ENCODE measurements around the gene SPINK4.

SPINK4 gene

GRCh38 chr9:33254211-33254610 is 14.2 kb downstream of the SPINK4 start:
- no peaks in the 10 kb centered on the region for H3K9me3 ChIP-seq (ENCODE audit: low read length)
- peaks cover 56% of the 10 kb centered on the region for H3K36me3 ChIP-seq (ENCODE audit: insufficient read depth, low read length)
- no peak overlapping the region for H2AFZ ChIP-seq (ENCODE audit: low read depth, low read length)
- H3K27me3 ChIP-seq (ENCODE audit: insufficient read depth, low read length): no peaks in the 10 kb centered on the region
- H3K4me3 ChIP-seq (ENCODE audit: low read length): no peak overlapping the region
- H3K4me1 ChIP-seq (ENCODE audit: insufficient read depth, low read length): no peaks in the 10 kb centered on the region

GRCh38 chr9:33255014-33255413 is 15.0 kb downstream of the SPINK4 start:
- Histone ChIP-seq H3K36me3 (ENCODE audit: insufficient read depth, low read length) (peaks cover 60% of the 10 kb centered on the region), H2AFZ (ENCODE audit: low read depth, low read length) (no peak overlapping the region), H3K4me1 (ENCODE audit: insufficient read depth, low read length) (no peaks in the 10 kb centered on the region), H3K9me3 (ENCODE audit: low read length) (no peaks in the 10 kb centered on the region), H3K27me3 (ENCODE audit: insufficient read depth, low read length) (no peaks in the 10 kb centered on the region), H3K4me3 (ENCODE audit: low read length) (no peak overlapping the region)

- Histone ChIP-seq H3K9me3 (ENCODE audit: low read length) (no peaks in the 10 kb centered on the region), H3K36me3 (ENCODE audit: insufficient read depth, low read length) (peaks cover 64% of the 10 kb centered on the region), H3K4me3 (ENCODE audit: low read length) (no peak overlapping the region), H2AFZ (ENCODE audit: low read depth, low read length) (no peak overlapping the region), H3K4me1 (ENCODE audit: insufficient read depth, low read length) (no peaks in the 10 kb centered on the region), H3K27me3 (ENCODE audit: insufficient read depth, low read length) (no peaks in the 10 kb centered on the region)
Measured at GRCh38 chr9:33255471-33255870, 15.5 kb downstream of the SPINK4 start.

- Histone ChIP-seq H3K36me3 (ENCODE audit: insufficient read depth, low read length) (peaks cover 71% of the 10 kb centered on the region), H3K27me3 (ENCODE audit: insufficient read depth, low read length) (no peaks in the 10 kb centered on the region), H3K4me3 (ENCODE audit: low read length) (no peak overlapping the region), H2AFZ (ENCODE audit: low read depth, low read length) (no peak overlapping the region), H3K4me1 (ENCODE audit: insufficient read depth, low read length) (no peaks in the 10 kb centered on the region), H3K9me3 (ENCODE audit: low read length) (no peaks in the 10 kb centered on the region)
Measured at GRCh38 chr9:33256236-33256635, 16.3 kb downstream of the SPINK4 start.

- no peak overlapping the region for H3K4me3 ChIP-seq (ENCODE audit: low read length)
Measured at GRCh38 chr9:33257276-33257675, 17.3 kb downstream of the SPINK4 start.

GRCh38 chr9:33260372-33260771 is 20.4 kb downstream of the SPINK4 start:
- H3K36me3 ChIP-seq (ENCODE audit: insufficient read depth, low read length): peaks cover 56% of the 10 kb centered on the region
- H3K4me1 ChIP-seq (ENCODE audit: insufficient read depth, low read length): peaks cover 2% of the 10 kb centered on the region
- H3K9me3 ChIP-seq (ENCODE audit: low read length): no peaks in the 10 kb centered on the region
- no peak overlapping the region for H3K4me3 ChIP-seq (ENCODE audit: low read length)
- no peak overlapping the region for H2AFZ ChIP-seq (ENCODE audit: low read depth, low read length)
- H3K27me3 ChIP-seq (ENCODE audit: insufficient read depth, low read length): no peaks in the 10 kb centered on the region

More at GRCh38 chr9:33257276-33257675, 17.3 kb downstream of the SPINK4 start:
- H3K27me3 ChIP-seq (ENCODE audit: insufficient read depth, low read length): no peaks in the 10 kb centered on the region
- no peaks in the 10 kb centered on the region for H3K9me3 ChIP-seq (ENCODE audit: low read length)
- H3K36me3 ChIP-seq (ENCODE audit: insufficient read depth, low read length): peaks cover 80% of the 10 kb centered on the region
- no peaks in the 10 kb centered on the region for H3K4me1 ChIP-seq (ENCODE audit: insufficient read depth, low read length)
- no peak overlapping the region for H2AFZ ChIP-seq (ENCODE audit: low read depth, low read length)

DNA sequence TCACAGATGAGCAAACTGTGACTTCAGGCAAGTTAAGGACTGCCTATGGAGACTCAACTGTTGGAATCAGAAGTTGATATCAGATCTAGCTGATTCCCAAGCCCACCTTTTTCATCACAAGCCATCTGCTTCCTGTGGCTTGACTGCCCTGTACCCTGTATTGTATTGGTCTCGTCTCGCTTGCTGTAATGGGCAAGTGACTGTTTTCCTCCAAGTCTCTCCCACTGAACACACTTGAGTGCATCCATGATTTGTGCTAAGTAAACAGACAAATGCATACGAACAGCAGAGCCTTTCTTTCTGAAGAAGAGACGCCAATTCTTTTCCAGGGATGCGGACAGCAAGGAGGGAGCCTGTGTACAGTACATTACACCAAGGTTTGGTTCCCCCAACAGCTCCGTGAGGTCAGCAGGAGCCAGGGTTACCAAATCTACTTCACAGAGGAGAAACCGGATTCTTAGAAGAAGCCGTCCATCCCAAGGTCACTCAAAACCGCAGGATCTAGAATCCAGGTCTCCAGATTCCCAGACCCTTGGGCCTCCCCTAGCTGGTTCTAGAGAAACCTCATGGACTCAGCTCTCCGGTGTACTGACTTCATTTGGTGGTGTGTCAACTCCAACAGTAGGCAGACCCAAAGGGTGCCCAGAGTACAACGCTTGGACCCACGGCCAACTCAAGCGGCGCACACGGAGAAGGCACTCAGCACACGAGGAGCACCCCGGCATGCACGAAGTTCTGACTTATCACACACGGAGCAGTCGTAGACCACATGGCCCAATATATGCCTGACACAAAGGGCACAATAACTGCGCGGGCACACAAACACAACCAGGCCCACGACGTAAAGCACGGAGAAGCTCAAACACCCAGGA is 23.4 kb downstream of the SPINK4 start:
- Histone ChIP-seq H2AFZ (ENCODE audit: low read depth, low read length) (peak overlapping the region; percentile 88), H3K4me1 (ENCODE audit: insufficient read depth, low read length) (peaks cover 7% of the 10 kb centered on the region), H3K4me3 (ENCODE audit: low read length) (peak overlapping the region; percentile 74), H3K27me3 (ENCODE audit: insufficient read depth, low read length) (no peaks in the 10 kb centered on the region), H3K9me3 (ENCODE audit: low read length) (no peaks in the 10 kb centered on the region), H3K36me3 (ENCODE audit: insufficient read depth, low read length) (peaks cover 53% of the 10 kb centered on the region)

- Histone ChIP-seq H3K36me3 (ENCODE audit: insufficient read depth, low read length) (peaks cover 51% of the 10 kb centered on the region), H3K4me3 (ENCODE audit: low read length) (peak overlapping the region; percentile 74), H3K4me1 (ENCODE audit: insufficient read depth, low read length) (peaks cover 7% of the 10 kb centered on the region), H3K9me3 (ENCODE audit: low read length) (no peaks in the 10 kb centered on the region), H3K27me3 (ENCODE audit: insufficient read depth, low read length) (no peaks in the 10 kb centered on the region), H2AFZ (ENCODE audit: low read depth, low read length) (peak overlapping the region; percentile 88)
Measured at GRCh38 chr9:33264003-33264472, 24.1 kb downstream of the SPINK4 start.

- Histone ChIP-seq H3K4me1 (ENCODE audit: insufficient read depth, low read length) (peaks cover 7% of the 10 kb centered on the region), H3K9me3 (ENCODE audit: low read length) (no peaks in the 10 kb centered on the region), H3K4me3 (ENCODE audit: low read length) (peak within 1 kb of the TSS; percentile 74), H2AFZ (ENCODE audit: low read depth, low read length) (peak within 1 kb of the TSS; percentile 88), H3K36me3 (ENCODE audit: insufficient read depth, low read length) (peaks cover 50% of the 10 kb centered on the region), H3K27me3 (ENCODE audit: insufficient read depth, low read length) (no peaks in the 10 kb centered on the region)
Measured at GRCh38 chr9:33264473-33265177, 24.7 kb downstream of the SPINK4 start, which contains the start of the genes BAG1 and CHMP5. TSS of gene BAG1 (minus strand) at chr9:33264708. TSS of gene CHMP5 (plus strand) at chr9:33265049. CDS start at chr9:33265079, 30 bp downstream.

DNA sequence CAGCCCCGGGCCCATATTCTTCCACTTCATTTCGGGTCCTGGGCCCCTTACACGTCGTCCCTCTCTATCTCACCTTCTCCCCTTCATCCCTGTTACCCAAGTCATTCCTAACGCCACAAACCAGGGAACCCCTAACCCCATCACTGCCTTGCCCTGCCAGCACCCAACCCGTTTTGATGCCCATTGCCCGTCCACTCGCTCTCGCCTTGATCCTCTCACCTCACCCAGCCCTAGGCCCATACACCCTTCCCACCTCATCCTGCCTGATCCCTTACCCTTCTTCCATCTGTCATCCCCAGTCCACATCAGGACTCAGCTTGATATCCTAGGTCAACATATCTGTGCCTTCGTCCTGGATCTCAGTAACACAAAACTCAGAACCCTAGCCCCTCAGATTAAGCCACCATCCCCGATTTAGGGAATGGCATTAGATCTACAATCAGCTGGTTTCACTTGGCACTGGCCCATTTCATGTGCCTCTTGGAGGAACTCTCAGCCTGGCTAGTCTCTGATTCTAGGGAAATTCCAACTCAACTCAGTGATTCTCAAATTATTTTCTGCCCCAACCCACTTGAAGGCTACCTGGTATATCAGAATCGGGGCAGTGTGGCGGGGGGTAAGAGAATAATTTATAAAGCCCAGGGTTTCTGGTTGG is 25.4 kb downstream of the SPINK4 start:
- Histone ChIP-seq H3K4me1 (ENCODE audit: insufficient read depth, low read length) (peaks cover 7% of the 10 kb centered on the region), H3K4me3 (ENCODE audit: low read length) (peak overlapping the region; percentile 74), H2AFZ (ENCODE audit: low read depth, low read length) (no peak overlapping the region), H3K9me3 (ENCODE audit: low read length) (no peaks in the 10 kb centered on the region), H3K27me3 (ENCODE audit: insufficient read depth, low read length) (no peaks in the 10 kb centered on the region), H3K36me3 (ENCODE audit: insufficient read depth, low read length) (peaks cover 50% of the 10 kb centered on the region)

DNA sequence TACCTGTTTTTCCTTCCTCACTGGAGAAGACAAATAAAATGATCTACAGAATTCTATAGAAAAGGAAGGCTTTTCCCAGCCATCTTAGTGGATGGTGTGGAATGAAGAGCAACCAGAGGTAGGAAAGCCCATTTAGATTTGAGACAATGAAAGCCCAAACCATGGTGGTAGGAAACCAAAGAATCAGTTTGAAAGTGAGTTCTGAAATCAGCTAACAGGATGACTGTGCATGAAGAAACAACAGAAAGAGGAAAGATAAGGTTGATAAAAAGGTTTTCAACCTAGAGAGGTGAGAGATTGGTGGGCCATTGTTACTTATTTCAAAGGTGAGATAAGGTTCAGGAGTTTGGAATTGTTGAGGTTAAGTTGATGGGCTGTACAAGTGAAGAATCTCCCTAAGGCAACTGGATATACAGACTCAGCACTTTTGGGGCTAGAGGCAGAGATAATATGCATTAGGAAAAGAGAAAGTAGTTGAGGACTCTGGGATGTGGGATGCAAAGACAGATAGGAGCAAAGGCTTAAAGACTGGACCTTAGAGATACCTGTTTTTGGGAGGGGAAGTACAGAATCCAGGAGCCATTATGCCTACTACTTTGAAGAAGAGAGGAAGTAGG is 27.3 kb downstream of the SPINK4 start:
- H3K36me3 ChIP-seq (ENCODE audit: insufficient read depth, low read length): peaks cover 49% of the 10 kb centered on the region
- peaks cover 7% of the 10 kb centered on the region for H3K4me1 ChIP-seq (ENCODE audit: insufficient read depth, low read length)
- H3K9me3 ChIP-seq (ENCODE audit: low read length): no peaks in the 10 kb centered on the region
- no peak overlapping the region for H2AFZ ChIP-seq (ENCODE audit: low read depth, low read length)
- no peak overlapping the region for H3K4me3 ChIP-seq (ENCODE audit: low read length)
- H3K27me3 ChIP-seq (ENCODE audit: insufficient read depth, low read length): no peaks in the 10 kb centered on the region

DNA sequence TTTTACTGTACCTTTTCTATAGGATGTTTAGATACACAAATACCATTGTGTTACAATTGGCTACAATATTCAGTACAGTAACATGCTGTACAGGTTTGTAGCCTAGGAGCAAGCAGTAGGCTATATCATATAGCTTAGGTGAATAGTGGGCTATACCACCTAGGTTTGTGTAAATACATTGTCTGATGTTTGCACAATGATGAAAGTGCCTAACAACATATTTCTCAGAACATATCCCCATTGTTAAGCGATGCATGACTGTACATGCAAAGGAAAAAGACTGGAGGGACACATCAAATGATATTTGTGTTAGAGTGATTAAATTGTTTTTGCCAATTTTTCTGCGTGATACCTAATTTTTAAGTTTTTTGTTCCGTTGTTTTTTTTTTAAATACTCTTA is 30.2 kb downstream of the SPINK4 start:
- H2AFZ ChIP-seq (ENCODE audit: low read depth, low read length): no peak overlapping the region
- H3K4me3 ChIP-seq (ENCODE audit: low read length): no peak overlapping the region
- no peaks in the 10 kb centered on the region for H3K9me3 ChIP-seq (ENCODE audit: low read length)
- H3K4me1 ChIP-seq (ENCODE audit: insufficient read depth, low read length): peaks cover 7% of the 10 kb centered on the region
- H3K27me3 ChIP-seq (ENCODE audit: insufficient read depth, low read length): no peaks in the 10 kb centered on the region
- peaks cover 67% of the 10 kb centered on the region for H3K36me3 ChIP-seq (ENCODE audit: insufficient read depth, low read length)
